CD4-positive, alpha-beta T cell treated with Interleukin-1 beta for 1 hour (primary cell): Measurements from ENCODE around the gene PDE1C.

ENCODE experiments used
- DNase-seq, 2 donors: peaks; one replicate each; pipeline ENCODE4 v3.0.0-alpha.2; 2020 to 2022

The PDE1C gene

DNA sequence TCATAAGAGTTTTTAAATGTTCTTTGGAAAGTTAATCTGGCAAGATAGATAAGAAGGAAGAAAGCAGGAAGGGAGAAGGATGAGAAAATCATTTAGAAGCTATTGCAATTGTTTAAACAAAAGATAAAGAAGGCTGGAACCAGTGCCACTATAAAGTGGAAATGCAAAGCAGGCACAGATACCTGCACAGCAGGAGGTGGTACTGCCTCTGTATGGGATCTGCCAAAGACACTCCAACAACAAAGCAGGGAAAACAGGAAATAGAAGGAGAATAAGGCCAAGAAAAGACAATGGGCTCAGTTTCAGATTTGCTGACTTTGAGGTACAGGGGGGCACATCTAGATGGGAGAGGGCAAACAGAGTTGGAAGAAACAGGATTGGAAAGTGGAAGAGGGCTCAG, 244.6 kb downstream of the PDE1C start:
- DNase-seq, result no peak

DNA sequence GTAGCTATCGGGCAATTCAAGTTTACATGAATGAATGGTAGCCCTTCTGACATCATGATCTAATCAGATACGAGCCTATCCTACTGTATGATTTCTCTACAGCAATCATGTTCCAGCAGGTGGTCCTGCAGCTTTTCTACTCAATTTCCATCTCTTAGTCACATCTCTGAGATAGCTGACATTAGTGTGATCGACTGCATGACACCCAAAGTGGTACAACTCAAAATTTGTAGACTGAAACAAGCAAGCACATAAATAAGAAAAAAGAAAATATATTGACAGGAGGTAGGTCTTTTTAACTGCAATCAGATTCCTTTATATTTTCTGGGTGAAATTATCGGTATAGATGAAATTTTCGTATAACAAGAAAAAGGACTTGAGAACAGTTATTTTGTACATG, 251.2 kb downstream of the PDE1C start:
- DNase-seq, result no peak

DNA sequence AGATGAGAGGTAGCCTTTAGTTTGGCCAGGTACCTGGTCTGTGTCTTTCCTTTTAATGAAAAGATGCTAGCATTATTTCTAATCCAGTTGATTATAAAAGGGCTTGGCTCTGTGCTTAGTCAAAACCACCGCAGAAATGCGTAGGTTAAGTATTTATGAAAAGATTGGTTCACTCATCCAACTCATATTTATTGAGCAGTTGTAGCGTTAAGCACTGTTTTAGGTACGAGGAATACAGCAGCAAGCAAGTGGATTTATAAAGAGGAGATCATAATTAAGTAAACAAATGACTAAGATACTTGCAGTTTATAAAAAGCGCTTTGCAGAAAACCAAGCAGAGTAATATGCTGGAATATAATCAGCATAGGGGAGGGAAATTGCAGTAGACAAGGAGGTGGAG, 253.4 kb downstream of the PDE1C start:
- no peak for DNase-seq

DNA sequence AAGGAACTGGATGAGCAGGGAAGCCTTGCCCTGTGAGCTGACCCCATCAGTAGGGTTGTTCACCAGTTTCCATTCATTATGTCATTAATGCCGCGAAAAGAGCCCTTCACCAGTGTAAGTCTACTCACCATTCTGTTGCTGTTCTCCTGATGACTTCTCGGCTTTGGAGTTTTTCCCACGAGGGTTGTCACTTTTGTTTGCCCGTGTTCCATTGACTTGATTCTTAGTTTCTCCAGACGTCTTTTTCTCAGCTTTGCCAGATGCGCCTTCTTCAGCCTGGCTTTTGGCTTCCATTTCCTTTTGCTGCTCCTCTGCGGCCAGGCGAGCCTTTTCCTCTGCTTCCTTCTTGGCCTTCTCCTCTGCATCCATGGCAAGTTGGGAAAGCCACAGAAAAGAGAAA, 254.4 kb downstream of the PDE1C start:
- DNase-seq, result no peak

DNA sequence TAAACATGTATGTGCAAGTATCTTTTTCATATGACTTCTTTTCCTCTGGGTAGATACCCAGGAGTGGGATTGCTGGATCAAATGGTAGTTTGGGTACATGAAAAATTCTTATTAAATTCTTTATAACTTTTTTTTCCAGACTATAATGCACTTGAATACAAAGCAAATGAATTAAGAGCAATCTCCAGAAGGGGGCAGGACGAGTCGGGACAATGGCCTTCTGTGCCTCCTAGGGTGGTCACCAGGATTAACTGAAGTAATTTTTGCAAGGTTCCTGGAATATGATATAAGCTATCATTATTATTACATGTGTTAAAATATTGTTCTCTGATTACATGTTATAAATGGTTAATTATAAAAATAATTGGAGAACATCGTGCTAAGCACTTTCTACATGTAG, 256.0 kb downstream of the PDE1C start:
- DNase-seq, result no peak

DNA sequence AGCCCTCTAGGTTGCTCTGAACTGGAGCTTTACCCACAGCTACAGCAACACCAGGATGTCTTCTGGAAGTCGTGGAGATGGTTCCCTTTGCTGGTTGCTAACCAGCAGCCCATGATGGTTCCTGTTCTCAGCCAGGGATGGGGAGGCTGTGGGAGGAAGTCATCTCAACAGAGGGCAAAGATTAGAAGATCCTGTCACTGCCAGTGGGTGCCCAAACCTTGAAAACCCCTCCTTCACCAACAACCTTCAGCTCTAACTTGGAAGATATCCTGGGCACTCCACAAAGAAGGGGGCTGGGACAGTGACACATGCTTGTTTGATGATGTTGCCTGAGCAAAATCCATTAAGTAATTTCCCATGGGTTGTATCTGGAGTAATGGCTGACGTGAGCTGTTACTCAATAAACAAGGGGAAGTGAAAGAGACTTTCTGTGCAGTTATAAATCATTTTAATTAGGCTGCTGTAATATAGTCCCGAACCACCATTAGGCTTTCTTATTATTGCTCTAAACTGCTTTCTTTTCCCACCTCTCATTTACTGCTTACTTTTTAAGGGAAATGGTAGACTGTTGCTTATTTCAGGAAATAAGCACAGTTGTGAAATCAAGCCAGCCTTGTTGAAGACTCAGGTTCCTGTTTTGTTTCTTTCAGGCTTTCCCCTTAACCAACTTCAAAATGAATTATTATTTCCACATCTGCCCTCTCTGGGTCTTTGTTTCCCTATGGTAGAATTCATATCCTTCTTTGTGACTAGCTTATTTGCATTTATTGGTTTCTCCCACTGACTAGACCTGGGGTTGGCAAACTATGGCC, 258.4 kb downstream of the PDE1C start:
- peak in 1 of 2 donors; percentile 55 for DNase-seq

DNA sequence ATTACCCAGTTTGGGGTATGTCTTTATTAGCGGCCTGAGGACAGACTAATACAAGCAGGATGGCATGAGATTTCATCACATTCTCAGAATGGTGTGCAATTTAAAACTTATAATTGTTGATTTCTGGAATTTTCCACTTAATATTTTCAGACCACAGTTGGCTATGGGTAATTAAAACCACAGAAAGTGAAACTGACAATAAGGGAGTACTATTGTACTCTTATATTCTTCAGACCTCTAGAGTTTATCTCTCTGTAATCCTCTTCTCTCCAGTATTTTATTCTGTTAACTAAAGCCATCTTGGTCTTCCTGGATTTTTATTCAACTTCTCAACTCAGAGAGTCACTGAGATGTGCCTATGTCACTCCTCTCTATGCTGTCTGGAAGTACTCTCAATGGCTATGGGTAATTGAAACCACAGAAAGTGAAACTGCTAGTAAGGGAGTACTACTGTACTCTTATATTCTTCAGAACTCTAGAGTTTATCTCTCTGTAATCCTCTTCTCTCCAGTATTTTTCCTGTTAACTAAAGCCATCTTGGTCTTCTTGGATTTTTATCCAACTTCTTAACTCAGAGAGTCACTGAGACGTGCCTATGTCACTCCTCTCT, 264.9 kb downstream of the PDE1C start:
- DNase-seq, result no peak

DNA sequence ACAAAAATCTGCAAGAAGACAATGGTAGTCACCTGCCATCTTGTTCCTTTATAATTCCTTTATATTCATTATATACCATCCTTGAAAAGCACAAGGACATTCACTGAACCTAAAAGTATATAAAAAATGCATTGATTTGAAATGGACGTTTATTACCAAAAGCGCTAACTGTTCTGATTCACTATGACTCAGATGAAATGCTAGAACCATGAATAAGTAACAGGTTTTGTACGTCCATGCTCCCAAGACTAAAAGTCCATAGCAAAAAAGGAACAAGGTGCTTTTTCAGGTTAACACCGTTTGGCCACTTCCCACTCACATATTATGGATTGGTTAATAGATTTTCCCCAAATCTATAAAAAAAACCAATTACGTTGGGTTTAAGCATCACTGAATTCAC, 273.8 kb downstream of the PDE1C start:
- no peak for DNase-seq

DNA sequence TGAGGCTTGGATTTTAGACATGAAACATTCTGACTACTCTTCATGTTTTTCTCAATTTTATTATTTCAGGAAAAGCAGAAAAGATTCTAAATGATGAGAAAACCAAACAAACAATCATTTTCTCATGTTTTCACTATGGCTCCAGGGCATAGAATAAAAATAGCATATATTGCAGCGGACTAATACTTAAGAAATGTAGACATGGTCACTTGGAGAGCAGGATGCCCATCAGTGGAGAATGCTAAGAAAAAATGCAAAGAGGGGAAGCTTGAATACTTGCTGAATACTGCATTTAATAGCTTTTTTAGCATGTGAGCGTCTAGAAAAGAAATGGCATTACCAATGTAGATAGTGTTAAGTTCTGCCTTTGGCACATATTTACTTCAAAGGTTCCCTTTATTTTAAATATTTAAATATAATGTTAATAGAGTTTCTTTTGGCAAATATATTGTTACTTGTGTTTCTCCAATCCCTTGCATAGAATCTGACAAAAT, 275.3 kb downstream of the PDE1C start:
- no peak for DNase-seq

DNA sequence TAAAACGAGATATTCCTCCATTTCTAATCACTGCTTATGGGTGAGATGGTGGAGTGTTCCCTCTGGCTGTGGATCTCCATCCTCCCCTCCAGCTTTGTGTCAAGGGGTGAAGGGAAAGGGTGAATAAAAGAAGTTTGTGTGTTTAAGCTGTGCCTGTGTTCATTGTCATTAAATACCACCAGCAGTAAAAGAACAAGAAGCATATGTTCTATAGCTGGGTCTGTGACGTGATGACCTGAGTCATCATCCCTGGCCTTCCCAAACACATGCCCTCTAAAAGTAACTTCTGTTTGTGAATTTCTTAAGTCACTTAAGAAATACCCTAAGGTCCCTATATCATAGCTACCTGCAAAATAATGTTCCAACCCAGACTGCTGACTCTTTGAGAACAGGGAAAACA, 278.3 kb downstream of the PDE1C start:
- no peak for DNase-seq

DNA sequence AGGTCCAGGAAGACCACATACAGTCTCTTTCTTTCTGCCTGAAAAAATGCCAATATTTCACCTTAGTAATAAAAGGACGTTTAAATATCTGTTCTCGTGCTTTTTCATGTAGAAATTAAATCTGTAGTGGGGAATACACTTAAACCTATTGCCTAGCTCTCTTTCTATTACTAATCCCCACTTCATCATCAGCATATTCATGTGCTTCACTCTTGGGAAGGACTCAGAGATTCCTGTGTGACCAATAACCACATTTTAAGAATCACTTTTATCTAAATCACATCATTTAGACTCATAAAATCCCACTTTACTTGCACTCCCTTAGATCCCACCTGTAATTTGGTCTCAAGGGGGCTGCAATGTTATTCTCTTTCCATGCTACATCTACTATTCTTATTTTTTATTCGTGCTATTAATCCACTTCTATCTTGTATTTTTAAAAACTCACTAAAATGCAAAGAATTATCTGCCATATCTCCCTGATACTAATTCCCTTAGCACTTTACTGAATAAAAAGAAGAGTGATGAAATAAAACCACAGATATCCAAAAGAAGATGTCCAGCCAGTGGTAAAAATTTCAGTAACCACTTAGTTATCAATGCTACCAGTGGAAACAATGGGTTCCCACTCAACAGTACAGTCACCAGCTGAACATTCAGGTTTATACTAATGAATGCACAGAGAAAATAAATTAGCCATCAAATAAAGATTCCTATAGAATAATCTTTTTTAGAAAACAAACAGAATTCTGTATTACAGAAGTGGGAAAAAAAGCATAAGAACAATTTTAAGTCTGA, 281.1 kb downstream of the PDE1C start:
- no peak for DNase-seq

DNA sequence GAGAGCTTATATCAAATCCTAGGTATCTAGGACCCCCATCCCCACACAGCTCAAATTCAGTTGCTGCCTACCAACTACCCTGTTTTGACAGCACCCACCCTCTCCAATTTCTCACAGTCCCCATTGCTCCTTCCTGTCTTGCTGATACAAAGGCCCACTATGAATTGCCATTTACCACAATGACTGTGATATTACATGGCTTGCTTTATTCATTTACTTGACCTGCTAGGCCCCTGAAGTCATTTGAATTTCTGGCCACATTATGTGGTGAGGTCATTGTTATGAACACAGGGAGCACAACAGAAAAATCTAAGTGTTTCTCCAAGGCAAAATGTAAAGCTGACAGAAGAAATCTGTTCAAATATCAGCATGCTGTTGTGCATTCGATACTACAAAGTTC, 281.8 kb downstream of the PDE1C start:
- no peak for DNase-seq

DNA sequence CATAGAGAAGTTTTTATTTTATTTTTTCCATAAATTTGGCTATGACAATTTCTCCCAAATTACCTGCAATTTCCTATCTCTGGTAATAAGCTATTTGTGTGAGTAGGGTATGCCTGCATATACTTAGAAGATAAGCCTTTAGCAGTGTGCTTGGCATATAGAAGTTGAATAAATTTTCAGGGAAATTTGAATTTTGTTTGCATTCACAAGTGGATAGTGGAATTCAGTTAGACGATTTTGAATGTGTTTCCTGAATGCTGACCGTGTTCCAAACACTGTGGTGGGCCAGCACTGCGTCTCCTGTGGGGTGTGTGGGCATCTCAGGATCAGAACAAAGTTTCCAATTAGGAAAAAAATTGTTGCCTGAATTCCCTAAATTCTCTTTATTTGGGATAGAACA, 283.9 kb downstream of the PDE1C start:
- DNase-seq, result no peak

DNA sequence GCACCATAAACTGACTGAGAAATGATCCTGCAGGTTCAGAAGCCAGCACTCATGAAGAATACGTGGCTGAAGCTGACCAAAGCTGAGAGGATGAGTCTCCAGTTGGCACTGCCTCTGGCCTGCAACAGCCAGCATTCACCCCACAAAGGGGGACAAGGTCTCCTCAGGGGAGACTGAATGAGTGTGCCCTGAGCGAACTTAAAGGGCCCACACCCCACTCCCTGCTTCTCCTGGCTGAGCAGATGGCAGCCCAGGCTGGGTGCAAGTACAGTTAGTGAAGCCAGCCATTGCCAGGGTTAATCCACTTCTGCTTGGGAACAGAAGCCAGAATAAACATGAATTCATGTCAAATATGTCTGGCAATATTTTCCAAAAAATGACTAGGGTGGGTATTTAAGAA, 285.1 kb downstream of the PDE1C start:
- DNase-seq, result no peak

DNA sequence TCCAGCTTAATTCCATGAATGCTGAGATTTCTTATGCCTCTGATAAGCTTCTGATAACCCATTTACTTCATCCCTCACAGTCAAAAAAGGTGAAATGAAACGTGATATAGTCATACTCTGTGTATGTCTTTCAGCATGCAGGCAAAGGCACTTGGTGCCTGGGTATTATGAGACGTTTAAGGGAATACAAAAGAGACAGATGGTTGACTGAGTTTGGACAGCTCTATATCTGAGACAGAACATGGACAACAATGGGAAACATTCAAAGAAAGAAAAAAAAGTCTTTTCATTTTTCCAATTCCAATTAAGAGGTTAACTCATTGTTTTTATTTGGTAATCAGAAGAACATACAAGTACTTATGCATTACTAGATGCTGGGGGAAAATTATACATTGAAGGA, 287.0 kb downstream of the PDE1C start:
- no peak for DNase-seq

DNA sequence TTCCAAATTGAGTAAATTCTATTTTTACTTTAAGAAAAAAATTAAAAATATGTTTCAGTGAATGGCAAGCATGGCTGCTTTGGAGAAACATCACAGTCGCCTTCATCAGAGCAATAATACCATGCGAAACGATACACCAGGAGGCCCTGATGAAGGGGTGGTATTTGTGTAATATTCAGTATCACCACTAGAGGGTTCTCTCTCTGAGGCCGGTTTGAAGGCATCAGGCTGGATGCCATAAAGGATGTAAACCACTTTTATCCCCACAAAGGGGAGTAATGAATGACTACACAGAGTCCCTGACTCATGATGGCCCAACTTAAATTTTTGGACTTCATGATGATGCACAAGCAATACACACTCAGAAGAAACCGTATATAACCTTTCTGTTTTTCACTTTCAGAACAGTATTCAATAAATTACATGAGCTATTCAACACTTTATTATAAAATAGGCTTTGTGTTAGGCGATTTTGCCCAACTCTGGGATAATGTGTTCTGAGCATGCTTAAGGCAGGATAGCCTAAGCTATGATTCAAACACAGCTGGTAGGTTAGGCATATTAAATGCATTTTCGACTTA, 287.7 kb downstream of the PDE1C start:
- peak in 1 of 2 donors; percentile 2 for DNase-seq

DNA sequence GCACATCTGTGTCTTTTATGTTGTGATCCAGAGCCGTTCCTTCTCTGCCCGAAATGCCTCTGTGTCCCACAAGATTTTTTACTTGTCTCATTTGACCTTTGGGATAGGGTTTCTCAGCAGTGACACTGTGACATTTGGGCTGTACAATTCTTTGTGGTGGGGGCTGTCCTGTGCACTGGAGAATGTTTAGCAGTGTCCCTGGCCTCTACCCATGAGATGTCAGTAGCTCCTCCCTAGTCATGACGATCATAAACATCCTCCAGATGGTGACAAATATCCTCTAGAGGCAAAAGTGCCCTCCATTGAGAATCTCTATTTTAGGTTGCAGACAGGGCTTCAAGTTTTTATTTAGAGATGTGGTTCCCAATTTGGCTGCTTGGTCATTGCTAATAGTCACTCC, 291.9 kb downstream of the PDE1C start:
- no peak for DNase-seq

DNA sequence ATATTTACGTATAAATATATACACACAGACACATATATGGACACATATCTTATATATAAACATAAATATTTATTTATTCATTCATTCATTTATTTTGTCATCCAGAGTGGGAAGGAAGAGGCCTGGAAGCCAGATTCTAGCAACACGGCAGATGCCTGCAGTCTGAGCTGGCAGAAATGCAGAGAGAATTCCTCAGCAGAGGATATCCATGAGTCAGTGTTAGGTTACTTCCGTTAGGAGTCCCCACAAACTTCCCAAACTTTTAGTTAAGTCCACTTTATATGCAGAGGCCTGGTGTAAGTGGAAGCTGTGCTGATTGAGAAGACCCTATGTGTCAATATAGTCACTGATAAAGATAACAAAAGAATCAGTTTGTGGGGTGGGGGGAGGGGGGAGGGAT, 293.6 kb downstream of the PDE1C start:
- no peak for DNase-seq

DNA sequence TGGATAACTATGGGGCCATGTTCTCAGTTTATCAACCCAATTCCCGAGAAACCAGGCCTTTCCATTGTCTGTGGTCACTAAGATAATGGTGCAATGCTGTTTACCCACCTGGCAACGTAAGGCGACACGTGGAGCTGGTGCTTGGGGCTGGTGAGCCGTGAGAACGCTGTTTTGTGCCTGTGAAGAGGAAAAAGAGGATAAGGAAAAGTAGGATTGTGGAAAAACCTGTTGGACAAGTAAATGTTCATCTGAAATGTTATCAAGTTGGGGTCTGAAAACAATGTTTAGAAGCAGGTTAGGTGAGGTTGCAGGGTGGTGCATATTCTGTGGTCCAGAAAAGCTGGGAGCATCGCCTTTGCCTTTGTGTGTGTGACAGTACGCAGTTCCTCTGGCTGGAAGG, 294.7 kb downstream of the PDE1C start:
- no peak for DNase-seq

DNA sequence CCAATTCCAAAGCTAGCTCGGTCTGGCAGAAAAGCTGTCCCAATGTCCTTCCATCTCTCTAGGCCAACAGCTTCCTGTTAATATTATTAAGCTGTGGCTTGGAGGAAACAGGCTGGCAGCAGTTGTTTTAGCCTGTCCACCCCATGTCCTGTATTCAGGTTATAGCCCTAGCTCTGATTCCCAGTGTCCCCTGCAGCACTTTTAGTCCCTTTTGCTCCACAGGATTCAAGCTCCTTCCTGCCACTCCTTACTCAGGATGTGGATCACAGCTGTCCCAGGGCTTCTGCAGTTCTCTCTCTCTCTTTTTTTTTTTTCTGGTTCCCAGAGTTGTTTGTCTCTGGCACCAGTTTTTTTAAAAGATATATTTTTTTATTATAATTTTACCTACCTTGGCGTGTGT, 298.0 kb downstream of the PDE1C start:
- no peak for DNase-seq

DNA sequence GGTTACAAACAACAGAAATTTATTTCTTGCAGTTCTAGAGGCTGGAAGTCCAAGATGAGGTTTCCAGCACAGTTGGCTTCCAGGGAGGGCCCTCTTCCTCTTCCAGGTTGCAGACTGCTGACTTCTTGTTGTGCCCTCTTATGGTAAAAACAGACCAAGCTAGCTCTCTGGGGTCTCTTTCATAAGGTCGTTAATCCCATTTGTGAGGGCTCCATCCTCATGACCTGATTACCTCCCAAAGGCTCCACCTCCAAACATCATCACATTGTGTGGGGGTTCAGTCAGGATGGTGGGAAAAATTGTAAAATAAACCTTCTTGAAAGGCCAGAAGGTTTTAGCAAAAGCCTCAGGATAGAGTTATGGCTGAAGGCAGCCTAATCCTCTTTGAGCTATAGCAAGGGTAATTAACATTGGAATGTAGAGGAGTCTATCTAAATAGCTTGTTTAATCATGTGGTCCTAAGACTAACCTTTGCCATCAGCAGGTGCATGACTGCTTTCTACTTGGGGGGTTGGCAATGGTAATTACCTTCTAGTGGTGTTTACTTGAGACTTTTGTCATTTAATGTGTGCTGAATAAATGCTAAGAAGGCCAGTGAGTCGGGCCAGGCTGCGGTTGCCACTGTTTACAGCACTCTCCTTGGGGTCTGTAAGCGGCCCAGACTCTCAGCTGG, 302.4 kb downstream of the PDE1C start:
- DNase-seq, result no peak

DNA sequence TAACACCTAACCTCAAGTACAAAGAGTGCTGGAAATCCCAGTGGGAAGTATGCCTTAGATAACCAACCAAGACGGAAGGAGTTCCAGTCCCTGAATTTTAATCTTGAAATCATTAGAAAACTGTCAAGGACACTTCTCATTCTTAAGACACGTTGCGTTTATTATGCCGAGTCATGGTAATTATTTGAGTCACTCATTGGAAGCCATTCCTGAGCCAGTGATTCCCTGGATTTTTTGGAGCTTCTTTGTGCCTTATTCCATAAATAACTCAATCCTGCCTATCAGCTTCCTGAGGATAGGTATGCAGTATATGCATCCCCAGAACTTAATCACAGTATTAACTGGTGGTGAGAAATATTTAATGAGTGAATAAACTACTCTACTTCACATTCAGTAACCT, 305.7 kb downstream of the PDE1C start:
- no peak for DNase-seq

DNA sequence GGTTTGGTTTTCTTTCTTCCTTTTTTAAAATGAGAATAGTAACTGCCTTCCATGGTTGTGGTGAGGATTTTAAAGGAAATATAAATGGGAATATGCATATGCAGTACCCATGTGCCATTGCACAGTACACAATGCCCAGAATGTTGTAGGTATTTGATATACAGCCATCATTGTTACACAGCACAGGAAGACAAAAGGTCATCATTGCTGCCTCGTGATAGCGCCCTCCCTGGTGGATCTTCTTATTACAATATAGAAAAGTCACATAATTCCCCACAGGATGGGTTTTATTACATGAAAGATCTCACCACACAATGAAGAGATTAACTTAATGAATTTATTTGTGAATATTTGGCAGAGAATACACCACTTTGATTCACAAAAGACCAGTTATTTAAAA, 306.7 kb downstream of the PDE1C start:
- DNase-seq, result no peak
